ENCODE data around the gene TRPM6. TPM values are rescaled to one million over a fixed set of nuclear protein-coding genes. Genes with fewer than 3 reads are reported as not detected.

Gene TRPM6
- polyA plus RNA-seq, 1 donor: 7.8 TPM

DNA sequence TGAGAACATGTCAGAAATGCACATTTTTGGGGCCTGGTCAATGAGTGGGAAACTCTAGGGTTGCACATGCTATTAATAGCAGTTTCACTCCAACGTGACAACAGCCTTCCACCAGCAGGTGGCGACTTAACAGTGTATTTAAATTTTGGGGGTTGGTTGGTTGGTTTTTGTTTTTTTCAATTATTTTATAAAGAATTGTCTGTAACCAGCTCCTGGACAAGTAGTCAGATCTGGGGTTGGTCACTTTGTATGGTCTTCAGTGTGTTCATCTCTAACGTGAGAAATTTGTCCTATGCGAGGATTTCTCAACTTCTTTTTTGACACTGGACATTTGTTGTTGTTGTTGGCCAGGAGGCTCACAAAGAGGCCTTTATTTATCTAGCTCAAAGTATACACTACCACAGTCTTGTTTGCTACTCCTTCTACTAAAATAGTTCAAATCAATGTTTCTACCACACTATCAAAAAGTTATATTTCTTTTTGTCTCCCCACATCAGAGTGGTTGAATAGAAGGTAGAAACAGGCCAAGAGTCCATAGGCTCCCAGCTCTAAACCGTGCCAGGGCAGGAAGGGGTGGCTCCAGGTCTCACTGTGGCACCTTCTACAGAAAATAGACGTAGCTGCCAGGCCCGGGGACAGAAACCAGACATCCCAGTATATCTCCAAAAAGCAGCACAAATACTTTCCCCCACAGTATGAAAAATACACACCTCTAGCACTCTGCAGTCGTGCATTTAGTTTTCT, 110.4 kb downstream of the TRPM6 start:
- DNase-seq: peak; percentile 48 to 56
- H3K4me3 ChIP-seq (ENCODE audit: low read length): no peak overlapping the region
- no peaks in the 10 kb centered on the region for H3K27me3 ChIP-seq (ENCODE audit: control insufficient read depth, insufficient read depth, low read length)
- no CpG with 5 or more reads among the region's 8 CpGs for WGBS (ENCODE audit: insufficient coverage, low lambda C conversion rate)
- H3K36me3 ChIP-seq (ENCODE audit: control insufficient read depth, insufficient read depth, low read length): peaks cover 2% of the 10 kb centered on the region
- H3K27ac ChIP-seq (ENCODE audit: low read length): no peak overlapping the region
- no peaks in the 10 kb centered on the region for H3K9me3 ChIP-seq (ENCODE audit: control insufficient read depth, low read depth, low read length)
- H3K4me1 ChIP-seq (ENCODE audit: control insufficient read depth, insufficient read depth, low read length): peaks cover 3% of the 10 kb centered on the region

DNA sequence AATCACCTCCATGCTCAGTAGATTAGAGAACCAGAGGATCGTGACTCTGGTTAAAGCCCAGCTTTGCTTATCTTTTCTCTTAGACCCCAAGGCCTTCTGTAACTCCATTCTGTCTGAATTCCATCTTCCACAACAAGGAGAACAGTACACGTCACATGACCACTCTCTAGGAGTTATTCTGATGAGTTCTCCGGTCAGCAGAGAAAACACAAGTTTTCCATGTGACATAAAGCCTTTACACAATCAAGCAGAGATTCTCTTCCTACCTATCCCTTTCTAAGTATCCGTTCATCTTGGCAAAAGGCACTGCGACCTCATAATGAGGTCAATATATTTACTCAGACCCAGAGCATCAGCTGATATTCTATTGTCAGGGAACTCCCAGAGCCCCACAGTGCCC, 112.3 kb downstream of the TRPM6 start:
- DNase-seq: peak; percentile 23 to 55

DNA sequence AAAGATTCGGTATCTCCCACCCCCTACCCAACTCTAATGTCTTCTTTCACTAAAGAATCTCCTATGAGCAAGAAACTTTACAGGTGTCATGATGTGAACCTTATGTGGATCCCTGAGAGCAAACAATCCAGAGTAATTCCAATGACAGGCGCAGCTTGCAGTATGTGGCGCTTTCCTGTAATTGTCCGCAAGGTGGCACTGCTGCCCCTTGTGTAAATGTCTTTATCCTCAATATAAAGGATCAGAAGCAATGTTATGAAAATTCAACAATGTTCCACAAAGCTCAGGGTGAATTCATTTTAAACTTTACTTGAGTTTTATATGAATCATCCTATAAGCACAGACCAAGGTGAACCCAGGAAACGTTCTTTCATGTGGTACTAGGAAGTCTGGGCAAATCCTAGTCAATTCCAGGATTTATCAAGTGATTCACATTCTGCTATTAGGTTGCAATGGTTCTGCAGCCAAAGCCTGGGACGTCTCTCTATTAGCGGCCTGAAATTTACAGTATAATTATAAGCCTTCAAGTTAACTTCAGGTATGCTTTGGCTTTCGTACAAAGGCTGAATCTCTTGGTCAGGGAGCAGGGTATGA, 113.7 kb downstream of the TRPM6 start:
- DNase-seq: peak; percentile 64 to 70
- WGBS (ENCODE audit: insufficient coverage, low lambda C conversion rate): no CpG with 5 or more reads among the region's 8 CpGs

More for the DNA sequence above, 112.3 kb downstream of the TRPM6 start:
- Histone ChIP-seq H3K9me3 (ENCODE audit: control insufficient read depth, low read depth, low read length) (no peaks in the 10 kb centered on the region), H3K36me3 (ENCODE audit: control insufficient read depth, insufficient read depth, low read length) (peaks cover 7% of the 10 kb centered on the region), H3K4me3 (ENCODE audit: low read length) (no peak overlapping the region), H3K4me1 (ENCODE audit: control insufficient read depth, insufficient read depth, low read length) (peaks cover 3% of the 10 kb centered on the region), H3K27me3 (ENCODE audit: control insufficient read depth, insufficient read depth, low read length) (no peaks in the 10 kb centered on the region), H3K27ac (ENCODE audit: low read length) (peak overlapping the region; percentile 40)
- WGBS (ENCODE audit: insufficient coverage, low lambda C conversion rate): no CpG with 5 or more reads among the region's 5 CpGs

DNA sequence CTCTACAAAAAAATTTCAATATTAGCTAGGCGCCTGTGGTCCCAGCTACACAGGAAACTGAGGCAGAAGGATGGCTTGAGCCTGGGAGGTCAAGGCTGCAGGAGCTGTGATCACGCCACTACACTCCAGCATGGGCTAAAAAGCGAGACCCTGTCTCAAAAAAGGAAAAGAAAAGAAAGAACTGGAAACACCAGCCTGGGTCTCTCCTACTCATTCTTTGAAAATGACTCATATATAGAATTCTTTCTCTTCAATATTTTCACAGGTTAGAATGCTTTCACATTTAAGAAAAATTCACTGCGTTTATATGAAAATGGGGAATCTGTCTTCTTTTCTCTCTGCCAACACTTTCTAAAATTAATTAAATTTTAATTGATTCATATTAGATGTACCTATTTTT, 115.6 kb downstream of the TRPM6 start:
- Histone ChIP-seq H3K27ac (ENCODE audit: low read length) (no peak overlapping the region), H3K36me3 (ENCODE audit: control insufficient read depth, insufficient read depth, low read length) (peaks cover 5% of the 10 kb centered on the region), H3K9me3 (ENCODE audit: control insufficient read depth, low read depth, low read length) (no peaks in the 10 kb centered on the region), H3K4me1 (ENCODE audit: control insufficient read depth, insufficient read depth, low read length) (peaks cover 3% of the 10 kb centered on the region), H3K4me3 (ENCODE audit: low read length) (no peak overlapping the region), H3K27me3 (ENCODE audit: control insufficient read depth, insufficient read depth, low read length) (no peaks in the 10 kb centered on the region)
- 100% methylated on average over 1 of the region's 4 CpGs for WGBS (ENCODE audit: insufficient coverage, low lambda C conversion rate)
- no peak for DNase-seq

More for the DNA sequence above, 113.7 kb downstream of the TRPM6 start:
- H3K36me3 ChIP-seq (ENCODE audit: control insufficient read depth, insufficient read depth, low read length): peaks cover 7% of the 10 kb centered on the region
- no peaks in the 10 kb centered on the region for H3K27me3 ChIP-seq (ENCODE audit: control insufficient read depth, insufficient read depth, low read length)
- no peak overlapping the region for H3K27ac ChIP-seq (ENCODE audit: low read length)
- peaks cover 3% of the 10 kb centered on the region for H3K4me1 ChIP-seq (ENCODE audit: control insufficient read depth, insufficient read depth, low read length)
- no peak overlapping the region for H3K4me3 ChIP-seq (ENCODE audit: low read length)
- H3K9me3 ChIP-seq (ENCODE audit: control insufficient read depth, low read depth, low read length): no peaks in the 10 kb centered on the region

DNA sequence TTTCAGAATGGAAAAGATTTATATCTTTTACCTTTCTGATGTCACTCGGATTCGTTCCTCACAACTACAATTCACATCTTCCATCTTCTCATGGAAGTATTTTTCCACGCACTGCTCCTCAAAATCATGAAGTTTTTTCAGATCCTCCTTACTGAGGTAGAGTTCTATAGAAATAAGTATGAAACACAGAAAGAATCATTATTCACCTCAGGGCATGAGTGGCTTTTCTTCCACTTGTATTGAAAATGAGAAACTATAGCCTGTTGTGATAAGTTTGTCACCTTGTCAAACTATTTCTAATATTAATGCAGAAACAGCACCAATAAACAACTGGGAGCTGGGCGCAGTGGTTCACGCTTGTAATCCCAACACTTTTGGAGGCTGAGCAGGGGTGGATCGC, 116.0 kb downstream of the TRPM6 start:
- Histone ChIP-seq H3K4me1 (ENCODE audit: control insufficient read depth, insufficient read depth, low read length) (peaks cover 3% of the 10 kb centered on the region), H3K27ac (ENCODE audit: low read length) (no peak overlapping the region), H3K27me3 (ENCODE audit: control insufficient read depth, insufficient read depth, low read length) (no peaks in the 10 kb centered on the region), H3K9me3 (ENCODE audit: control insufficient read depth, low read depth, low read length) (no peaks in the 10 kb centered on the region), H3K36me3 (ENCODE audit: control insufficient read depth, insufficient read depth, low read length) (peaks cover 5% of the 10 kb centered on the region), H3K4me3 (ENCODE audit: low read length) (no peak overlapping the region)
- WGBS (ENCODE audit: insufficient coverage, low lambda C conversion rate): no CpG with 5 or more reads among the region's 6 CpGs
- no peak for DNase-seq

DNA sequence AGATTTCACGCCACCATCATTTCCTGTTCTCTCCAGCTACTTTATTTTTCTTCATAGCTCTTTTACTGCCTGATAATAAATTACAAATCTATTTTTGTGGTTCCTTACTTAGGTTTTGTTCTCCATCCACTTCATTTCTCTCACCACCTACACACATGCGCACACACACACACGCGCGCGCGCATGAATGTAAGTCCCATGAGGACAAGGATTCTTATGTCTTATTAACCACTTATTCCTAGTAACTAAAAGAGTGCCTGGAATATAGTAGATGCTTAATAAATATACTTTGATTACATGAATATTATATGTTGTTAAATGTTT, 116.5 kb downstream of the TRPM6 start:
- H3K36me3 ChIP-seq (ENCODE audit: control insufficient read depth, insufficient read depth, low read length): peaks cover 5% of the 10 kb centered on the region
- 86% methylated on average over 1 of the region's 7 CpGs for WGBS (ENCODE audit: insufficient coverage, low lambda C conversion rate)
- no peaks in the 10 kb centered on the region for H3K27me3 ChIP-seq (ENCODE audit: control insufficient read depth, insufficient read depth, low read length)
- H3K4me1 ChIP-seq (ENCODE audit: control insufficient read depth, insufficient read depth, low read length): peaks cover 3% of the 10 kb centered on the region
- no peak overlapping the region for H3K27ac ChIP-seq (ENCODE audit: low read length)
- DNase-seq: no peak
- no peak overlapping the region for H3K4me3 ChIP-seq (ENCODE audit: low read length)
- H3K9me3 ChIP-seq (ENCODE audit: control insufficient read depth, low read depth, low read length): no peaks in the 10 kb centered on the region

DNA sequence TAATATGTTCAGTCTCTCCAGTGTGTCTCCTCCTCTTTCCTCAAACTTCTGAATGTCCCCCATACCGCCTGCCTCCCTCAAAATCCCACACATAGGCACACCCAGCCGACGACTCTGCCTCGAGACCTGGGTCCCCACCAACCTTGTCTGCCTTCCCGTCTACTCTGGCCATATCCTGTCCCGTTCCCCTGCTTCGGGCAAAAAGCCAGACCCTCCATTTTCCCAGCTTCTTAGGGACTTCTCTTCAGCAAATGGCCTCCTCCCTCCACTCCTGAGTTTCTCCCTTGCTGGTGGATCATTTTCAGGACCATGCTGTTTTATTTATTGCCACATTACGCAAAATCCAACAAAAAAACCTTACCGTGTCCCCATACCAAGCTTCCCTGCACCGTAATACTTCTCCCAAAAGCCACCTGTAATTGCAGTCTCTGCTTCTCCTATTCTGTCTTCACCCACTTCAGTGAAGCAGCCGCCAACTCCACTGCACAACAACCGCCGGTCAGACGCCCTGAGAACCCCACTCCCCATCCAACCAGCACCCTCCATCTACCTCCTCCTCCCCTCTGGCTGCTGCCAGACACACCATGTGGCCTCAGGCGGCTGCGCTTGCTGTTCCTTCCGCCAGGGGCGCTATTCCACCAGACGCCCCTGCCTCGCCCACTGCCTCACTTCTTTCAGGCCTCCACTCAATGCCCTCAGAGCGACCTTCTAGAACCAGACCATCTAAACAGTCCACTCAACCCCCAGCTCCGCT, 117.0 kb downstream of the TRPM6 start:
- Histone ChIP-seq H3K4me3 (ENCODE audit: low read length) (no peak overlapping the region), H3K36me3 (ENCODE audit: control insufficient read depth, insufficient read depth, low read length) (peaks cover 5% of the 10 kb centered on the region), H3K27ac (ENCODE audit: low read length) (no peak overlapping the region), H3K9me3 (ENCODE audit: control insufficient read depth, low read depth, low read length) (no peaks in the 10 kb centered on the region), H3K27me3 (ENCODE audit: control insufficient read depth, insufficient read depth, low read length) (no peaks in the 10 kb centered on the region), H3K4me1 (ENCODE audit: control insufficient read depth, insufficient read depth, low read length) (peaks cover 2% of the 10 kb centered on the region)
- 96% methylated on average over 7 of the region's 22 CpGs for WGBS (ENCODE audit: insufficient coverage, low lambda C conversion rate)
- peak in 1 of 2 donors; percentile 10 for DNase-seq

DNA sequence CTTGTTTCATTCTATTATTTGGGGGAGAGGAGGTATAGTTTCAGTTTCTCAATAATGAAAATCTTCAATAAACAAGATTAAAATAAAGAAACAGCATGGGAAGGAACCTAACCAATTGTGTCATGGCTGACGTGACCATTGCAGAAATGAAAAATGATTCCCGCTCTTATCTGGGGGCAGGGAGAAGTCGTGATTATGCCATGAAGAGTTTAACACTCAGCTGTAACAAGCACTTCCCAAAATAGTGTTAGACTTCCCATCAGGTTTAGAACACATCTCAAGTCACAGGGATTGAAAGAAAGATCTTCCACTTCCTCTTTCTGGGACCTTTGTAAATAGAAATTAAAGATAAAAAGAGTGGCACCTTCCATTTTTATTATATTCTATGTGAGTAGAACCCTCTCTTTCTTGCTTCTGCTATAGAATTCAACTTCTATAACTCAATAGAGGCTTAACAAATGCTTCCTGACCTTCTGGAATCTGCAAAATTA, 122.2 kb downstream of the TRPM6 start:
- DNase-seq: no peak

DNA sequence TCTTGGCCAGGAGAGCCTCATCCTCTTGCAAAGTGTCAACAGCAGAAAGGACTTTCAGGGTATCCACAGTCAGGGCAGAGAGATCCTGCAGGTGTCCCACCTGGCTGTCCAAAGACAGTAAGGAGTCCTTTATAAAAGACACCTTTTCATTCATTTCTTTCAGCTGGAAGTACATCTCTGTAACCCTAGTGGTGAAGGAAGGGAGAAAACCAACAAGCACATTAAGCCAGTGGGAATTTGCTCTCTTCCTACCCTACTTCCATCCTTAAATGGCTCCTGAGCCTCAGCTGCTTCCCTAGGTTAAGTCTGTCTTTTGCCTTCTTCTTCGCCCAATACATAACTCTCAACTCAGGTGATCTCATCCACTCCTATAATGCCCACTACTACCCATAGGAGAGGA, 124.8 kb downstream of the TRPM6 start:
- Histone ChIP-seq H3K4me1 (ENCODE audit: control insufficient read depth, insufficient read depth, low read length) (no peaks in the 10 kb centered on the region), H3K9me3 (ENCODE audit: control insufficient read depth, low read depth, low read length) (no peaks in the 10 kb centered on the region), H3K27me3 (ENCODE audit: control insufficient read depth, insufficient read depth, low read length) (no peaks in the 10 kb centered on the region), H3K4me3 (ENCODE audit: low read length) (no peak overlapping the region), H3K36me3 (ENCODE audit: control insufficient read depth, insufficient read depth, low read length) (peaks cover 17% of the 10 kb centered on the region), H3K27ac (ENCODE audit: low read length) (no peak overlapping the region)
- DNase-seq: no peak
- WGBS (ENCODE audit: insufficient coverage, low lambda C conversion rate): no CpG with 5 or more reads among the region's 1 CpG

More for the DNA sequence above, 122.2 kb downstream of the TRPM6 start:
- Histone ChIP-seq H3K4me3 (ENCODE audit: low read length) (no peak overlapping the region), H3K27ac (ENCODE audit: low read length) (no peak overlapping the region), H3K4me1 (ENCODE audit: control insufficient read depth, insufficient read depth, low read length) (no peaks in the 10 kb centered on the region), H3K36me3 (ENCODE audit: control insufficient read depth, insufficient read depth, low read length) (peaks cover 18% of the 10 kb centered on the region), H3K9me3 (ENCODE audit: control insufficient read depth, low read depth, low read length) (no peaks in the 10 kb centered on the region), H3K27me3 (ENCODE audit: control insufficient read depth, insufficient read depth, low read length) (no peaks in the 10 kb centered on the region)
- no CpG with 5 or more reads among the region's 3 CpGs for WGBS (ENCODE audit: insufficient coverage, low lambda C conversion rate)

DNA sequence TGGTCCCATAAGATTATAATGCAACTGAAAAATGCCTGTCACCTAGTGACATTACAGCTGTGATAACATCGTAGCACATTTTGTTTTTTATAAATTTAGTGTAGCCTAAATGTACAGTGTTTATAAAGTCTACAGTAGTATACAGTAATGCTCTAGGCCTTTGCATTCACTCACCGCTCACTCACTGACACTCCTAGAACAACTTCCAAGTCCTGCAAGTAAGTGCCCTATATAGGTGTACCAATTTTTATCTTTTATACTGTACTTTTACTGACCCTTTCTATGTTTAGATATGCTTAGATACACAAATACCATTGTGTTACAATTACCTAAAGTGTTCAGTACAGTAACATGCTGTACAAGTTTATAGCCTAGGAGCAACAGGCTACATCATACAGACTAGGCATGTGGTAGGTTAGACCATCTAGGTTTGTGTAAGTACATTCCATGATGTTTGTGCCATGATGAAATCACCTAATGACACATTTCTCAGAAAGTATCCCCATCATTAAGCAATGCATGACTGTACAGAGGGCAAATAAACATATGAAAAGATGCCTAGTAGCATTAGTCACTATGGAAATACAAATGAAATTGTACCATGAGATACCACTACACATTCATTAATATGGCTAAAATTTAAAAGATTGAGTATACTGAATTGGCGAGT, 127.6 kb downstream of the TRPM6 start:
- 100% methylated on average over 1 of the region's 3 CpGs for WGBS (ENCODE audit: insufficient coverage, low lambda C conversion rate)
- Histone ChIP-seq H3K4me3 (ENCODE audit: low read length) (no peak overlapping the region), H3K36me3 (ENCODE audit: control insufficient read depth, insufficient read depth, low read length) (peaks cover 20% of the 10 kb centered on the region), H3K27ac (ENCODE audit: low read length) (no peak overlapping the region), H3K4me1 (ENCODE audit: control insufficient read depth, insufficient read depth, low read length) (no peaks in the 10 kb centered on the region), H3K9me3 (ENCODE audit: control insufficient read depth, low read depth, low read length) (no peaks in the 10 kb centered on the region), H3K27me3 (ENCODE audit: control insufficient read depth, insufficient read depth, low read length) (no peaks in the 10 kb centered on the region)
- peak; percentile 9 to 13 for DNase-seq

Measured in large intestine (tissue), 3 donors.